LNCAP (cell line): ENCODE results near the gene CBFA2T3.

Source experiments
- CTCF ChIP-seq: fragments of 450-650 bp; IDR thresholded peaks from 2 replicates; pipeline ENCODE4 v1.5.1; 2017; ENCODE audit warnings: mild to moderate bottlenecking

The CBFA2T3 gene

GRCh38 chr16:89020925-89021595 is 44.1 kb upstream of the CBFA2T3 start:
- TF ChIP-seq CTCF: no peak

- no peak for TF ChIP-seq CTCF
These were observed 43.3 kb upstream of the CBFA2T3 start for GRCh38 chr16:89020068-89020924.

GRCh38 chr16:89019511-89019910 is 42.5 kb upstream of the CBFA2T3 start:
- TF ChIP-seq CTCF: no peak

- TF ChIP-seq CTCF: no peak
These were observed 41.5 kb upstream of the CBFA2T3 start for GRCh38 chr16:89018282-89019158.

- no peak for TF ChIP-seq CTCF
These were observed 40.7 kb upstream of the CBFA2T3 start for GRCh38 chr16:89017543-89018281.

- TF ChIP-seq CTCF: no peak
These were observed 38.4 kb upstream of the CBFA2T3 start for GRCh38 chr16:89015271-89015859.
